GM19467 (cell line): ENCODE data around the gene ELOVL4.
A peak's percentile ranks its signal among the peaks of the same experiment; 100 is the strongest.

Experiments used
- ATAC-seq: cut with Tn5 transposase; IDR thresholded peaks from one replicate; pipeline ENCODE4 v1.9.1; 2021; ENCODE audit warnings: mild to moderate bottlenecking, moderate library complexity; ENCODE audit not compliant: unreplicated experiment

ELOVL4 gene

GRCh38 chr6:79947191-79948186 lies at the start of gene ELOVL4:
Gene ELOVL4 (minus strand): TSS chr6:79947553. CDS start chr6:79947279, 274 bp downstream.
- peak; percentile 42 for ATAC-seq

- ATAC-seq = no peak
These were observed 46.6 kb upstream of the ELOVL4 start for GRCh38 chr6:79993911-79994309.

GRCh38 chr6:79993012-79993910 lies 45.9 kb upstream of the ELOVL4 start:
- ATAC-seq = no peak

GRCh38 chr6:79989641-79990040 lies 42.3 kb upstream of the ELOVL4 start:
- ATAC-seq = no peak

GRCh38 chr6:79985128-79985527 lies 37.8 kb upstream of the ELOVL4 start:
- no peak for ATAC-seq

GRCh38 chr6:79984261-79984660 lies 36.9 kb upstream of the ELOVL4 start:
- peak; percentile 47 for ATAC-seq

- ATAC-seq = no peak
These were observed 34.3 kb upstream of the ELOVL4 start for GRCh38 chr6:79981652-79982051.

GRCh38 chr6:79971193-79971592 lies 23.8 kb upstream of the ELOVL4 start:
- ATAC-seq = no peak

- no peak for ATAC-seq
These were observed 22.4 kb upstream of the ELOVL4 start for GRCh38 chr6:79969784-79970183.

- no peak for ATAC-seq
These were observed 19.8 kb upstream of the ELOVL4 start for GRCh38 chr6:79967178-79967577.

- ATAC-seq = no peak
These were observed 17.3 kb upstream of the ELOVL4 start for GRCh38 chr6:79964607-79965081.

GRCh38 chr6:79954849-79955248 lies 7.5 kb upstream of the ELOVL4 start:
- no peak for ATAC-seq

- ATAC-seq = peak; percentile 54
These were observed 1.9 kb upstream of the ELOVL4 start for GRCh38 chr6:79949233-79949632.

- ATAC-seq = peak; percentile 20
These were observed 822 bp downstream of the ELOVL4 start for GRCh38 chr6:79946272-79947190.

- no peak for ATAC-seq
These were observed 4.2 kb downstream of the ELOVL4 start for GRCh38 chr6:79943133-79943532.

GRCh38 chr6:79941489-79942151 lies 5.7 kb downstream of the ELOVL4 start:
- no peak for ATAC-seq

- no peak for ATAC-seq
These were observed 18.8 kb downstream of the ELOVL4 start for GRCh38 chr6:79928478-79928998.

GRCh38 chr6:79927758-79928157 lies 19.6 kb downstream of the ELOVL4 start:
- ATAC-seq = no peak

- no peak for ATAC-seq
These were observed 24.1 kb downstream of the ELOVL4 start for GRCh38 chr6:79923270-79923669.
